Hematopoietic multipotent progenitor cell treated with erythropoietin and hydrocortisone succinate and interleukin-3 and kit ligand, for 4 days (in vitro differentiated cells): ENCODE measurements around the gene IGFBP7.
A peak's percentile ranks its signal among the peaks of the same experiment; 100 is the strongest.

Experiments used
- DNase-seq: peaks from one replicate; pipeline ENCODE4 v3.0.0-alpha.2; 2015

The IGFBP7 gene

DNA sequence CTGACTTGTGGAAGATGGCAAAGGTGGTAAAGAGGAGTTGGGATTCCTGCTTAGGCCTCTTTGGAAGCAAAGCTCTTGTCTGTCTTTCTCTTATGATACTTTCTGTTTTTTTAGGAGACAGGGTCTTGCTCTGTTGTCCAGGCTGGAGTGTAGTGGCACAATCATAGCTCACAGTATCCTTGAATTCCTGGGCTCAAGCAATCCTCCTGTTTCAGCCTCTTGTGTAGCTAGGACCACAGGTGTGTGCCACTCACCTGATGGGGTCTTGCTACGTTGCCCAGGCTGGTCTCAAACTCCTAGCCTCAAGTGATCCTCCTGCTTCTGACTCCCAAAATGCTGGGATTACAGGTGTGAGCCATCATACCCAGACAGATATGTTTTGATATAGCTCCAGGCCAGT is 19.3 kb upstream of the IGFBP7 start:
- DNase-seq = no peak

DNA sequence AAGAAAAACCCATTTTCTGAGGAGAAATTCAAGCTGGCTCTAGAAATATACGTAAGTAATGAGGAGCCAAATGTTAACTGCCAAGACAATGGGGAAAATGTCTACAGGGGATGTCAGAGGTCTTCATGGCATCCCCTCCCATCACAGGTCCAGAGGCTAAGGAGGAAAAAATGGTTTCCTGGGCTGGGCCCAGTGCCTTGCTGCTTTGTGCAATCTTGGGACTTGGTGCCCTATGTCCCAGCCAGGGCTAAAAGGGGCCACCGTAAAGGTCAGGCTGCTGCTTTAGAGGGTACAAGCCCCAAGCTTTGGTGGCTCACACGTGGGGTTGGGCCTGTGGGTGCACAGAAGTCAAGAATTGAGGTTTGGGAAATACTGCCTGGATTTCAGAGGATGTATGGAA is 17.2 kb upstream of the IGFBP7 start:
- no peak for DNase-seq

DNA sequence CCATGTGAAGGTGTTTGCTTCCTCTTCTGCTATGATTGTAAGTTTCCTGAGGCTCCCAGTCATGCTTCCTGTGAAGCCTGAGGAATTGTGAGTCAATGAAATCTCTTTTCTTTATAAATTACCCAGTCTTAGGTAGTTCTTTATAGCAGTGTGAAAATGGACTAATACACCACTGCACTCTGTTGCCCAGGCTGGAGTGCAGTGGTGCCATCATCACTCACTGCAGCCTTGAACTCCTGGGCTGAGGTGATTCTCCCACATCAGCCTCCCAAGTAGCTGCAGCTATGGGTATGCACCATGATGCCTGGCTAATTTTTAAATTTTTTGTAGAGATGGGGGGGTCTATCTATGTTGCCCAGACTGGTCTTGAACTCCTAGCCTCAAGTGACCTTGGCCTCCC is 15.8 kb upstream of the IGFBP7 start:
- no peak for DNase-seq

DNA sequence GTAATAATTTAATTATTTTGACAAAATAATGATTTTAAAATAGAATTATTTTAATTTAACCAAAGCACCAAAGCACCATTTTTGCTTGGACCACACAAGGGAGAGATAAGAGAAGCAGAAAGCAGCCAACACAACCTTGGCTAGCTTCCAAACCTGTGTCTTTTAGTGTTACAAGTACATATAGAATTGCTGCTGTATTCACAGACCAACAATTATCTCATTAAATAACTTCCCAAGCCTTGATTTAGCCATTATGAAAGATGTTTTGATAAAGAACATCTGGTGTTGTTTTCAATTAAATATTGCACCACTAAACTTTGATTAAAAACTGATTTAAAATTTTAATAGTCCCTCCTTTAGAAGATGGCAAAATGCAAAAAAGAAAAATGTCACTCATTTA is 14.0 kb upstream of the IGFBP7 start:
- DNase-seq = peak; percentile 63

DNA sequence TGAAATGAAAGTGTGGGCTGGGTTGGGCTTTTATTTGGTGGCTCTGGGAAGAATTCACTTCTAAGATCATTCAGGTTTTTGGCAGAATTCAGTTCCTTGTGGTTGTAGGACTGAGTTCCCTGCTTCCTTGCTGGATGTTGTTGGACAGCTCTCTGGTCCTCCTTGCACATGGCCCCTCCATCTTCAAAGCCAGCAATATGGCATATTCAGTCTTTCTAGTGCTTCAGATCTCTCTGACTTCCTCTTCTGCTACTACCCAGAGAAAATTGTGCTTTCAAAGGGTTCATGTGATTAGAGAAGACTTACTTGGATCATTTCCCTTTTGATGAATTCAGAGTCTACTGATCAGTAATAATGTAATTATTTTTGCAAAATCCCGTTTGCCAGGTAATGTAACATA is 12.8 kb upstream of the IGFBP7 start:
- DNase-seq = no peak

DNA sequence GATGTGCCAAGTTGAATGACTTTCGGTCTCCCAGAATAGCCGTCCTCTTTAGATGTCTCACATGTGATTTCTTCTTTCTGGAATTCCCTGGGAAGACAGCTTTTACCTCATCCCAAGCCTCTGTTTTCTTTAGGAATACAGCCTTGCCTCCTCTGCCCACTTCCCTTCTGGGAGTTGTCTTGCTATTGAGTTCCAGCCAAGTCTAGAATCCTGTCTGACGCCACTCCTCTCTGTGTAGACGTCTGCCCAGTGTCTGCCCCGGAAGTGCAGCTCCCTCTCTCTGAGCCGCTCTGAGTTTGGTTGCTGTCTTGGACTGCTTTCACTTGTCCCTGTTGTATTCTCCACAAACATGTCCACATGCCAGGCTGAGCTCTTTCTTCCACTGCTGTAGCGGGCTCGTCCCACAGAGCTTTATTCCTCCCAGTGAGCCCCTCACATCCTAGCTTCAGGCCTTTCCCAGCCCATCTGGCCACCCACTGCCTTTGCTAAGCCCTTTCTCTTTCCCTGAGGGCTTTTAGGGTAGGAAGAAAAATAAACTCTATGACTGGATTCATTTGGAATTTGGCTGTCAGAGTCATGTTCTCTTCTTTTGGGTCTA is 9.0 kb upstream of the IGFBP7 start:
- no peak for DNase-seq

DNA sequence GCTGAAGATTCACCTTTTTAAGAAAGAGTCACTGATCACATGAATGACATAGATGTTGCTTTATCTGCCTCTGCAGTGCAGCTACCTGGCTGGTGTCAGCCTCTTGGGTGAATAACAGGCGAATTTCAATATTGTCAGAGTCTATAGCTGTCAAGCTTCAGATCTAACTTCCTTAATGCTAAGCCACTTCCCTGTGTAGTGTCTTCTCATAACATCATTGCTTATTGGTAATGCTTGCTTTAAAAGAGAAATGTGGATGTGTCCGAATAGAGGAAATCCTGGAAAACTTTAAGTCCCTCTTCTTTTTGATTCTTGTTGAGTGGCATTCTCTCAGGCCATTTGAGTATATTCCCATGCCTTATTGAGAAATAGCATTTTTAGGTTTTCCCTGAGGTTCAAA is 7.3 kb upstream of the IGFBP7 start:
- DNase-seq = peak; percentile 28

DNA sequence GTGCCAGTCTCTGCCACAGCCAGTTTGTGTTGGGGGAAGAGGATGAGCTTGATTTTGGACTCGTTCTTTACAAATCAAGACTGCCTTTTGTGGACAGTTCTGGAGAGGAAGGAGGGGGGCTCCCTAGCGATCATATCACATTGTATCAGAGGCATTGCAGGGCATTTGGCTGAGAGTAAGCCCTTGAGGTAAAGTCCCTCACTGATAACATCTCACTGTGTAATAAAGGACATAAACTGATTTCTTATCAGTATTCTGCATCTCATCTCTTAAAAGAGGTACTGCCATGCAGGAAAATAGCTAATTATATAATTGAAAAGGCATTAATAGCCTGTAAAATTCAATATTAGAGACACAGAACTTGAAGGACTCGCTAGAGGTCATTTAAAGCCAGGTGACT is 6.1 kb upstream of the IGFBP7 start:
- peak; percentile 64 for DNase-seq

DNA sequence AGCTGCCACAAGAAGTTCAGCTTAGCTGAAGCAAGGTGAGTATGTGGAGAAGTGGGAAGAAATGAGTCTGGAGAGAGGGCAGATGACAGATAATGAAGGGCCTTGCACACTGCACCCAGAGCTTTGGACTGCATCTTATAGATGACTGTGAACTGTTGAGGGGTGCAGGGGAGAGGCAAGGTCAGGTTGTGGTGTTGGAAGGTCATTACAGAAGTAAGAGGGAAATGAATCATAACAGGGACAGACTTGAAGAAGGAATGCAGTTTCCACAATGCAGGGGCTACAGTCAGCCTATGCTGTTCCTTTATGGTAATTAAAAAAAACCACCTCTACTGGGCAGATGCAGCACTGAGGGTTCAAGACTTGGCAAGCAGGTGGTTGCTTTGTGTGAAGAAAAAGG is 4.8 kb upstream of the IGFBP7 start:
- DNase-seq = no peak

DNA sequence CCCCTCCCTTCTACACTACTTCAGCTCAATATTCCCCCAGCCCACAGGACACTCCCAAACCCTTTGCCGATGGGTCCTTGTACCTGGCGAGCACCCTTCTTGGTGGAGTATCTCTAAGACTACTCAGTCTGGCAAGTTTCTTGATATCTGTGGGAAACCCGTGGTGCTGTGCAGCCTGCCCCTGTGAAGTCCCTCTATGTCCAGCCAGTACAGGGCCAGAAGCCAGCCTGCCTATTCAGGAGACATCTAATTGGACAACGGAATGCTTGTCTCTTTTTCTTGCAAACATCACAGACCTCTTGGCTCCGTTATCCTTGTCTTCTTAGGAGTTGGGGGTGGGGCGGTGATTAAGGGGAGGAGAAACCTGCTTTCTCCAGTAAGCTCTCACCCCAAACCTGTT is 3.7 kb upstream of the IGFBP7 start:
- DNase-seq = no peak

DNA sequence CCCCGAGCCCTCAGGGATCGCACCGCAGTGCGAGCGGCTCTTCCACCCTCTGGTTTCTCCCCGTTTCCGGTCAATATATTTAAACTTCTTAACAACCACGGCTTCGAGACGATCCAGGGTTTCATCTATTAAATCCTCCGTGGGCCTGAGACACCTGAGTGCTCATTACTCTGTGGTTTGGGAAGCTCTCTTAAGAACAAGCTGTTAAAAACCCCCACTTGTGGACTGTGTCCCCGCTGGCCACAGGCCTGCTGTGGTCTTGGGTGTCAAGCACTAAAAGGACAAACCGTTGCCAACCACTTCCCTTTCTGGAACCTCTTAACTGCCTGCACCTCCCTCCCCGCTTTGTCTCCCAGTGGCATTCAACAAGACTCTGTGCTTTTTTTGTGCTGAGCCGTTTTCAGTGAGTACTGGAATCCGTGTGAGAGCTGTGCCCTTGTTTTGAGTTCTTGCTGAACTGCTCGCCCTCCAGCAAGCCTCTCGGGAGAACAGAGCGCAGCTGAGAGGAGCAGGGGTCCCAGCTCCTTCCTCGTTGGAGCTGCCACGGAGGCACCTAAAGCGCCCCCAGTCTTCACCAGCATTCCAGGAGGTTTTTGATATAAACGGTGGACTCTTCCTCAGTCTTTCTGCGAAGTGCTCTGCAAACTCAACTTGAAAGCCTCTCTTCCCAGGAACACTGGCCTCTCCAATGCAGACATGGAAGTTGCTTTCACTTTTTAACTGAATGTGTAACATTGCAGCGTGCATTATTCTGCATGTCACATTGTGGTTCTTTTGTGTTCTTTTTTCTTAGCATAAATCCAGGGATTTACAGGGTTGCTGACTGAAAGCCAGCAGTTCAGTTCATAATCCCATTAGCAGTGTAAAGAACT is 691 bp upstream of the IGFBP7 start:
- peak; percentile 98 for DNase-seq

DNA sequence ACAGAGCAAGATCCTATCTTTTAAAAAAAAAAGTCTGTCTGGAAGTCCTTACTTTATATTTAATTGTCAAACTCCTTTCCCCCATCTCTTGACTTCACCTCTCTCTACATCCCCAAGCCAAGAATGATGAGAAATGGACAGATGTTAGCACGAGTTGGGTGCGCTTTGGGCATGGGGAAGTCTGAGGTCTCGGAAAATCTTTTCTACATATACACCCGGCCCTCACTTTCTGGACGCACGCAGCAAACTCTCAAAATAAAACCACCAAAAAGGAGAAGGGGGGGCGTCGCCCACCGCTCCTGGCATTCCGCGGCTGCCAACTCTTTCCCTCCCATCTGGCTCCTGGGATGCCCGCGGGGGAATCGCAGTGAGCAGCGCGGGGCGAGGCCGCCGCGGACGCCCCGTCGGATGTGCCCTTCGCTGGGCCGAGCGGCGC is 756 bp downstream of the IGFBP7 start:
- peak; percentile 60 for DNase-seq

DNA sequence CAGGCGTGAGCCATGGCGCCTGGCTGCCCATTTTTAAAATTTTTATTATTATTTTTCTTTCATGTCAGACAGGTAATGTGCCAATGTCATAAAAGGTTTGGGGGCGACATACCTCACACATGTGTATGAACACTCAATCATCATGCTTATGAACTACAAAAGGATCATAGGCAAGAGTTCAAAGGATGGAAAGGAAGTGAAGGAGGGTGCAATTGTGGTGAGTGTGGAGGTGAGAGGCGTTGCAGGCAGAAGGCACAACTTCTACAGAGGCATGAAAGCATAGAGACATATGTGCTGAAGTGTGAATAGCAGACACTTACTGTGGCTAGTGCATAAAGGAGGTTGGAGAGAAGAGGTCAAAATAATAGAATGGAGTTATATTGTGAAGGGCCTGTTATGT is 4.0 kb downstream of the IGFBP7 start:
- DNase-seq = no peak

DNA sequence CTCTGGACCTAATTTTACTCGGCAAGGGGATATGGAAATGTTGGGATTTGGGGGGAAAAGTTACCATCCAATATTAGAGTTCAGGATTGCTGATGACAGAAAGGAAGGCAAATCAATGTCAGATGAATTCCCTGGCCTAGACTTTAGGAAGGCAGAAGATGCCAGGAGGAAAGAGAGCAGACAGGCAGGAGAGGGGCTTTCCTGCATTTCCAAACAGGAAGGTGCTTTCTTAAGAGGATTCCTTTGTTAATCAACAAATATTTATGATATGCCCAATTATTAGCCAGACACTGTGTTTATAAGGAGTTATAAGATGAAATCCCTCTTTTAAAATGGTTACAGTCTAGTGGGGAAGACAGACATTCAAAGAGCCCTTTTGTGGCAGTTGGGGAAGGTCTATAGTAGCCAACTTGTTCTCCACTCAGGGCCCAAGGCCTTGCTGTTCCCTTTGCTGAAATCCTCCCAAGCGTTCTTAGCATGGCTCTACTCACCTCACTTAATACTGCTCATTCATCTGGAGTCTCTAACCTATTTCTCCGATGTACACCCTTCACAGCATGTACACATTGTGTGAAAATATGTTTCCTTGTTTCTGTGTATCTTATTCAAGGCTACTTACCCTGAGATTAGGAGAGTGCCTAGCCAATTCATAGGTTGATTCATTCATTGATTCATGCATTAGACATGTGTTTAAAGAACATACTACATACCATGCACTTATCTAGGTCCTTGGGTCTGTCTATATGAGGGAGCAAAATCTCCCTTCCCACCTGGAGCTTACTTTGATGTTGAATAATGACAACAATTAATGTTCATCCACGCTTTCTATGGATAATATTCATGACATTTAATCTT is 5.3 kb downstream of the IGFBP7 start:
- DNase-seq = no peak

DNA sequence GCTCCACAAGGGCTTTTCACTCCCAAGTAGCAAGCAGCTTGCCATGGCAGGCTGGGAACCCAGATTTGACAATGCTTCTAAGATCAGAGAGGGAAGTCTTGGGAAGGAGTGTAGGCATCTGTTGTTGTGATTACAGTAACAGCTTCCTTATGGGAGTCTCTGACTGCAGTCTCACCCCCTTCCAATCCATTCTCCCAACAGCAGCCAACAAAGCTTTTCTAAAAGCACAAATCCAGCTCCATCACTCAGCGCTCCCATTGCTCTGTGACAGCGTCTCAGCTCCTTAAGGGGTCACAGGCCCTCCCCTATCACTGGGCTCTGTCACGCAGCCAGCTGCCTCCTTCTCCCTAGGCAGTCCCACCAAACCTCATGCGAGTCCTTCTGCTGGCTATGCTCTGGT is 7.1 kb downstream of the IGFBP7 start:
- DNase-seq = no peak

DNA sequence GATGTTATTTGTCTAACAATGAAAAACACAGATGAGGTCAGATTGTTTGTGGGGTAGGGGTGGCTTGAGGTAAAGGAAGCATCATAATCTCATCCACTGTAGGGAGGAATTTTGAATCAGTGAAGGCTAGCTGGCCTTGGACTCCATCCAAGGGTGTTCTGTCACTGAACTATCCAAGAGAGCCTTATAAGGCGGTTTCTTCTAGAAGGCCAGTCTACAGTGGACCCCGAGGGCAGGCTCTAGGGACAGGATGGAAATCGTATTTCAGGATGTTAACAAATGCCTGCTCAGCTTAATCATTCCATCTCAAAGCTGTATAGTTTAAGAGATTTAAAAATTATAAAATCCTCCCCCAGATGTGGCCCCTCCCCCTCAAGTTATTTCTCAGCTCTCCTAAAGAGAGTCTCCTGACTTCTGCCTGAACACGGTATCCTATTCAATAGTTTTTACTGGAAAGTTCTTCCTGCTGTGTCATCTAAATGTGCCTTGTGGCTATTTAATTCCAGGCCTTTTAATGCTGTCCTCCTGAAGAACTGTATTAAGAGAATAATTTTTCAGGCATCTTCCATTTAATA is 8.0 kb downstream of the IGFBP7 start:
- no peak for DNase-seq

DNA sequence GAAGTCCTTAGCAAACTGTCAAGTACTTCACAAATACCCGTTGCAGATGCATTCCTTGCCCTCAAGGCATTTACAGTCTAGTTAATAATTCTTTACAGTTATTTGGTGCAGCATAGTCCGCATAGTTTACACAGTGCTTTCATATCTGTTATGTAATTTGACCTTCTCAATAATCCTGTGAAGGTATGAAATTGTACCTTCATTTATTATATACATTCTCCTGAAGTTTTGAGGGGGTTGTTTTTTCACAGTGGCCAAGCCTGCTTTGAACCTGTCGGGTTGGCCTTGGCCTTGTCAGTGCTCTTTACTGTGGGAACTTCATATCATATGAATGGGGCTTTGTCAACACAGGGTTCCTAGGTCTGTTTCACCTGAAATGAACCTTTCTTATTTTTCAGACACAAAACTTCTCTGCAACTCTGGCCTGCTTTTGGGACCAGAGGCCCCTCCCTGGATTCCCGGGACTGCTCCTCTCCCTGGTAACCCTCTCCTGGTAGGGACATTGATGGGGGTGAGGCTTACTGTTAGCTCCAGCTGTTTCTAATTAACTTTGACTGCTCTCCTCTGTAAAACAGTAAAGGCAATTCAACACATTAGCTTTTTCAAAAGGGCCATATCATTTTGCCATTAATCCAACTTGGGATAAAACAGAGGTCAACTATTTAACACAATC is 9.1 kb downstream of the IGFBP7 start:
- DNase-seq = no peak

DNA sequence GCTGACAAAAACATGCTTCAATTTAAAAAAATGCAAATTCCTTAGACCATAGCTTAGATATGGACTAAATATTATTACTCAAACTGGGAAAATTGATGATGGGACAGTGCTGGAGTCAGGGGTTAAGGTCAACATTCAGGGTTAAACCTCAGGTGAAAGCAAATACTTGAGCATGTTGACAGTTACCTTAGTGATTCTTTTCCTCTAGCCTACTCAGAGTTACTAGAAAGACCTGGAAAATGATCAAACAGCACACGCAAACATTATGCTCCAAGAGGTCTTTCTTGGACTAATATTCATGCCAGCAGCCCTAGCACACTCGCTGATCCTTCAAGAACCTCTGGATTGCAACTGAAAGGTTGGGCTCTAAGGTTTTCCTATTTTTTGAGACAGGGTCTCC is 10.8 kb downstream of the IGFBP7 start:
- no peak for DNase-seq

DNA sequence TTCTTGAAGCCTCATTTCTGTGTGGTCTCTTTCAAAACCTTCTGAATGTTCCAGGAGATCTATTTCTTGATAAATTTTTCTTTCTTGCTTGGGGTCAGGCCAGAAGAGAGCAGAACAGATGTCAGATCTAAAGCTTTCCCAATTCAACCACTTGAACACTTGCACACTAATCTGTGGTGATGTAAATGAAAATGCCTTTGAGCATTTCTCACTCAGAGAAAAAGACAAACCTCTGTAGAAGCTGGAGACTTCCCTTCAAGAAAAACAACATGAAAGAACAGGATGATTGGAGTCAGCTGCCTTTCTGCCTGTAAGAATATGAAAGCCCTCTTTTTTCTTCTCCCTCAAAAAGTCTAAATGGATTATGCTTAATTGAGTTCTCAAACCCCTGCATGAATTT is 11.2 kb downstream of the IGFBP7 start:
- DNase-seq = peak; percentile 55

DNA sequence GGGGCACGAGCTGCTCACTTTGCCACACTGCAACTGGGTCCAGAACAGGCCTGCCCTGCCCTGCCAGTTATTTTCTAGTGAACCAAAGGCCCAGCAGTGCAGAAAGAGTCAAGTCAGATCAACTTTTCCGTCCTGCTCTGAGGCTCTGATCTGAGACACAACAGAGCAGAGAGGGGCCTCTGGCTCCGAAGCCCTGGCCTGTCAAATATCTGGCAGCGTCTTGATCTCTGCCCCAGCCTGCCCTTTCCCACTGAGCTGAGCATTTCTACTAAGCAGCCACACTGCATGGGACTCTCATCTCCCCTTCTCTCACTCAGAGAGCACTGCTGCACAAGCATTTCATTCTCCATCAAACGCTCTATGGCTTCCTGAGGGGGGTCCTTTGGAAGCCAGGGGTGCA is 11.8 kb downstream of the IGFBP7 start:
- DNase-seq = no peak

DNA sequence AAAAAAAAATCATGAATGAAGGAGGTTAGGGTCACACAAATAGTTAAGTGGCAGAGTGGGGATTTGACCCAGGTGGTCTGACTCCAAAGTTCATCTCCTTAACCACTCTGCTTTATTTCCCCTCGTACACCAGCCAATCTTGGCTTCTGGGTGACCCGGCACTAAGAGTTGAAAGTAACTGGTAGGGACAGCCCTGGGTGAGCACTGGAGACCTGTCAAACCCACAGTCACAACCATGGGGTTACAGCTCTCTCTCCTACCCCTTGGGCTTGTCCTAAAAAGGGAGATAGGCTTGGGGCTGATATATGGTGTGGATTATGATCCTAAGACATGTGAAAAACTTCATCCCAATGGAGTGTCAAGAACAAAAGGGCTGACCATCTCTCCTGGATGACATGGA is 12.5 kb downstream of the IGFBP7 start:
- DNase-seq = no peak

DNA sequence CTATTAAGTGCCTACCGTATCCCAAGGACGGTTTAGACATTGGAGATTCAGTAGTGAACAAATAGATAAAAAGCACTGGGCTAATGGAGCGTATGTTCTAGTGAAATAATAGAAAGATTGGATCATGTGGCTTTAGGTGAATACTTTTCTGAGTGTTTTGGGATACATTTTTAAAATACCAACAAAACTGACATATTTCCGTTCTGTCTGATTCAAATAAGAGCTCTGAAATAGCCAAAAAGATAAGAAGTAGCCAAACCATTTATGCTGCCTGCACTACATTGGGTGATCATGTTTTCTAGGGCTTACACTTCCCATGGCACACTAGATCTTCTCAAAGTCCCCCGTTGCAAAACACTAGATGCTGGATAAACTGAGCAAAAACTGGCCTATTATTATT is 14.2 kb downstream of the IGFBP7 start:
- DNase-seq = no peak

DNA sequence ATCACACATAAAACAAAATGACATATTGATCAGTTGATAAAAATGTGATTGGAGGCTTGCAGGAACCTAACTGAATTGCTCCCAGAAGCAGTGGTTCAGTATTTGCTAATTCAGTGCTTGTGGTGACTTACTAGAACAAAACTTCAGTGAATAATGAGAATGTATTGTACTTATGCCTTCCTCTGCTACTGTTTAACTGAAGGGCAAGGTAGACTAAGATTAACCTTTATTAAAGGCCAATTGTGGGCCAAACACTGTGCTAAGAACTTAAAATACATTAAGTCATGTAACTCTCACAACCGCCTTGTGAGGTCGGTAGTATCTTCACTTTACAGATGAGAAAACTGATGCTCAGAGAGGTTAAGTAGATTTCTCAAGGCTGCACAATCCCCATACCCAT is 14.9 kb downstream of the IGFBP7 start:
- DNase-seq = no peak
